ENCODE data around the gene ADGRA3.

The ADGRA3 gene, protein sequence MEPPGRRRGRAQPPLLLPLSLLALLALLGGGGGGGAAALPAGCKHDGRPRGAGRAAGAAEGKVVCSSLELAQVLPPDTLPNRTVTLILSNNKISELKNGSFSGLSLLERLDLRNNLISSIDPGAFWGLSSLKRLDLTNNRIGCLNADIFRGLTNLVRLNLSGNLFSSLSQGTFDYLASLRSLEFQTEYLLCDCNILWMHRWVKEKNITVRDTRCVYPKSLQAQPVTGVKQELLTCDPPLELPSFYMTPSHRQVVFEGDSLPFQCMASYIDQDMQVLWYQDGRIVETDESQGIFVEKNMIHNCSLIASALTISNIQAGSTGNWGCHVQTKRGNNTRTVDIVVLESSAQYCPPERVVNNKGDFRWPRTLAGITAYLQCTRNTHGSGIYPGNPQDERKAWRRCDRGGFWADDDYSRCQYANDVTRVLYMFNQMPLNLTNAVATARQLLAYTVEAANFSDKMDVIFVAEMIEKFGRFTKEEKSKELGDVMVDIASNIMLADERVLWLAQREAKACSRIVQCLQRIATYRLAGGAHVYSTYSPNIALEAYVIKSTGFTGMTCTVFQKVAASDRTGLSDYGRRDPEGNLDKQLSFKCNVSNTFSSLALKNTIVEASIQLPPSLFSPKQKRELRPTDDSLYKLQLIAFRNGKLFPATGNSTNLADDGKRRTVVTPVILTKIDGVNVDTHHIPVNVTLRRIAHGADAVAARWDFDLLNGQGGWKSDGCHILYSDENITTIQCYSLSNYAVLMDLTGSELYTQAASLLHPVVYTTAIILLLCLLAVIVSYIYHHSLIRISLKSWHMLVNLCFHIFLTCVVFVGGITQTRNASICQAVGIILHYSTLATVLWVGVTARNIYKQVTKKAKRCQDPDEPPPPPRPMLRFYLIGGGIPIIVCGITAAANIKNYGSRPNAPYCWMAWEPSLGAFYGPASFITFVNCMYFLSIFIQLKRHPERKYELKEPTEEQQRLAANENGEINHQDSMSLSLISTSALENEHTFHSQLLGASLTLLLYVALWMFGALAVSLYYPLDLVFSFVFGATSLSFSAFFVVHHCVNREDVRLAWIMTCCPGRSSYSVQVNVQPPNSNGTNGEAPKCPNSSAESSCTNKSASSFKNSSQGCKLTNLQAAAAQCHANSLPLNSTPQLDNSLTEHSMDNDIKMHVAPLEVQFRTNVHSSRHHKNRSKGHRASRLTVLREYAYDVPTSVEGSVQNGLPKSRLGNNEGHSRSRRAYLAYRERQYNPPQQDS (N-terminal part only)

DNA sequence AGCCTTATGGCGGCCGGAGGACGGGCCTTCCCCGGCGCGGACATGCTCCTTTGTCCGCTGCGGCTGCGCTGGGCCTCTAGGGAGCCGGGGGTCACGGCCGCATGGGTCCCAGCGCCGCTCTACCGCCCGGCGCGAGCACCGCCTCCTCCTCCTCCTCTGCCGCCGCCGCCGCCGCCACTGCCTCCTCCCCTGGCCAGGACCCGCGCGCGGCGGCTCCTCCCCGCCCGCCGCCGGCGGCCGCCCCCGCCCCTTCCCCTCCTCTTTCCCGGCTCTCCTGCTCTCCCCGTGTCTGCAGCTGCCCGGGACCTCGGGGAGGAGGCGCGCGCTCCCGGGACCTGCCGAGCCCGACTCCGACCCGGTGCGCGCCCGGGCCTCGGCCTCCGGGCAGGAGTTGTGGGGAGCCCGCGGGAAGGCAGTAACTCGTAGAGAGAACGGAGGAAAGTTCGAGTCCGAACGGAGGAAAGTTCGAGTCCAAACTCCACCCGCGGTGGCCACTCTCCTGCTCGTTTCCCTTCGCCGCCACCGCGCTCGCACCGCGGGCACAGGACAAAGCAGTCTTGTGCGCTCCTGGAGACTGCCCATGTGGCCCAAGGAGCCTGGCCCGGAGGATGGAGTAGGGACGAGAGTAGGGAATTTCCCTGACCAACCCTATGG lies at the start of gene ADGRA3:
TSS of gene ADGRA3 (minus strand) at position 179 of the 654 bp plus-strand sequence. CDS start 282 bp downstream, outside the sequence.
- H3K27ac ChIP-seq (ENCODE audit: low read length): peak within 1 kb of the TSS; percentile 68
- peaks cover 0 to 3% of the 10 kb centered on the region in 2 donors for H3K36me3 ChIP-seq (ENCODE audit: control insufficient read depth in 1 of 2, insufficient read depth in 2 of 2, low read length in 2 of 2)
- no peaks in the 10 kb centered on the region for H3K27me3 ChIP-seq (ENCODE audit: low read depth, low read length)
- H3K4me3 ChIP-seq (ENCODE audit: low read depth in 1 of 2, low read length in 2 of 2): peak within 1 kb of the TSS; percentile 88 to 91
- H3K9me3 ChIP-seq (ENCODE audit: control insufficient read depth in 1 of 2, low read length in 2 of 2): no peaks in the 10 kb centered on the region
- H3K4me1 ChIP-seq (ENCODE audit: control insufficient read depth in 1 of 2, insufficient read depth in 2 of 2, low read length in 2 of 2): peaks cover 0 to 15% of the 10 kb centered on the region in 2 donors

DNA sequence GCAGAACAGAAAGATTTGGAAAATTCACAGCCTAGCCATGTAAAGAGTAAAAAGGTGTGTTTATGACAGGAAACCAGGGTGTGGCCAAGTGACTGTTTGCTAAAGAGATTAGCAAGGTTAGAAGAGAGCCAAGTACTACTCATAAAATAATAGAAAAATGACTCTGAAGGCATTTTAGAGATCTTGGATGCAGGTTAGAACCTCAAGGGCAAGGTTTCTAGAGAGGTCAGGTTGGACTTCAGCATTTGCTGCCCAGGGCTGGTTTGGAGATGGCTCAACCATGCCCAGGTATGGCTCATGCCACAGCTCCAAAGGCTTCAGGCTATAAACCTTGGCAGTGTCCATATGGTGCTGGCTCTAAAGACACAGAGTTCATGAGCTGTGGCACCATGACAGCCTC lies 40.6 kb upstream of the ADGRA3 start:
- H3K4me1 ChIP-seq (ENCODE audit: control insufficient read depth in 1 of 2, insufficient read depth in 2 of 2, low read length in 2 of 2): no peaks in the 10 kb centered on the region
- no peak overlapping the region for H3K4me3 ChIP-seq (ENCODE audit: low read depth in 1 of 2, low read length in 2 of 2)
- H3K9me3 ChIP-seq (ENCODE audit: control insufficient read depth in 1 of 2, low read length in 2 of 2): no peaks in the 10 kb centered on the region
- H3K27me3 ChIP-seq (ENCODE audit: low read depth, low read length): no peaks in the 10 kb centered on the region
- H3K27ac ChIP-seq (ENCODE audit: low read length): no peak overlapping the region
- H3K36me3 ChIP-seq (ENCODE audit: control insufficient read depth in 1 of 2, insufficient read depth in 2 of 2, low read length in 2 of 2): no peaks in the 10 kb centered on the region

DNA sequence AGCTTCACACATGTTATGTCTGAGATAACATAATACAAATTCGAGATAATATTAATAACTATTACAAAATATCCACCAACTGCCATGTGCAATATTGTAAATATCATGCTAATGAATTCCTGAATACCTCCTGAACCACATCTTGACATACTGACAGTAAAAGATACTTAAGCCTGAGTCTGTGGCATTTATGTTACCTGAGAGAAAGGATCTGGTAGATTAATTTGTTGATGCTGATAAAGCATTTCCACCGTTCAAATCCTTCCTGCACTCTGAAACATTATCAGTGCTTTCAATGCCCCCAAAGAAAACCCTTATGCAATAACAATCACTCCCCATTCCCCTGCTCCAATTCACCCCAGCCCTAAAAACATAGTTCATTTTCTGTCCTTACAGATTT lies 38.8 kb upstream of the ADGRA3 start:
- Histone ChIP-seq H3K4me3 (ENCODE audit: low read depth in 1 of 2, low read length in 2 of 2) (no peak overlapping the region), H3K27ac (ENCODE audit: low read length) (no peak overlapping the region), H3K36me3 (ENCODE audit: control insufficient read depth in 1 of 2, insufficient read depth in 2 of 2, low read length in 2 of 2) (no peaks in the 10 kb centered on the region), H3K4me1 (ENCODE audit: control insufficient read depth in 1 of 2, insufficient read depth in 2 of 2, low read length in 2 of 2) (no peaks in the 10 kb centered on the region), H3K9me3 (ENCODE audit: control insufficient read depth in 1 of 2, low read length in 2 of 2) (no peaks in the 10 kb centered on the region), H3K27me3 (ENCODE audit: low read depth, low read length) (no peaks in the 10 kb centered on the region)

- Histone ChIP-seq H3K27ac (ENCODE audit: low read length) (no peak overlapping the region), H3K4me1 (ENCODE audit: control insufficient read depth in 1 of 2, insufficient read depth in 2 of 2, low read length in 2 of 2) (no peaks in the 10 kb centered on the region), H3K27me3 (ENCODE audit: low read depth, low read length) (no peaks in the 10 kb centered on the region), H3K9me3 (ENCODE audit: control insufficient read depth in 1 of 2, low read length in 2 of 2) (no peaks in the 10 kb centered on the region), H3K4me3 (ENCODE audit: low read depth in 1 of 2, low read length in 2 of 2) (no peak overlapping the region), H3K36me3 (ENCODE audit: control insufficient read depth in 1 of 2, insufficient read depth in 2 of 2, low read length in 2 of 2) (no peaks in the 10 kb centered on the region)
Measured at GRCh38 chr4:22553560-22553959, 37.7 kb upstream of the ADGRA3 start.

DNA sequence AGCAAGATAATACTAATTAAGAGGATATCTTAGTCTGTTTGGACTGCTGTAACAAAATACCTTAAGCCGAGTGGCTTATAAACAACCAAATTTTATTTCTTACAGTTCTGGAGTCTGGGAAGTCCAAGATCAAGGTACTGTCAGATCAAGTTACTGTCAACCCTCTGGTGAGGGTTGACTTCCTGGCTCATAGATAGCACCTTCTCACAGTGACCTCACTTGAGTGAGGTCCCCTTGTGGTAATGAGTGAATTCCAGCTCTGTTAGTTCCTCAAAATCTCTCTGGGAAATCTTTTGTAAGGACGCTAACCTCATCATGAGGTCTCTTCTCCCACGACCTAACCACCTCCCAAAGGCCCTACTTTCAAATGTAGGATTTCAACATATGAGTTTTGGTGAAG lies 36.9 kb upstream of the ADGRA3 start:
- Histone ChIP-seq H3K9me3 (ENCODE audit: control insufficient read depth in 1 of 2, low read length in 2 of 2) (no peaks in the 10 kb centered on the region), H3K27ac (ENCODE audit: low read length) (no peak overlapping the region), H3K27me3 (ENCODE audit: low read depth, low read length) (no peaks in the 10 kb centered on the region), H3K36me3 (ENCODE audit: control insufficient read depth in 1 of 2, insufficient read depth in 2 of 2, low read length in 2 of 2) (no peaks in the 10 kb centered on the region), H3K4me1 (ENCODE audit: control insufficient read depth in 1 of 2, insufficient read depth in 2 of 2, low read length in 2 of 2) (no peaks in the 10 kb centered on the region), H3K4me3 (ENCODE audit: low read depth in 1 of 2, low read length in 2 of 2) (no peak overlapping the region)

DNA sequence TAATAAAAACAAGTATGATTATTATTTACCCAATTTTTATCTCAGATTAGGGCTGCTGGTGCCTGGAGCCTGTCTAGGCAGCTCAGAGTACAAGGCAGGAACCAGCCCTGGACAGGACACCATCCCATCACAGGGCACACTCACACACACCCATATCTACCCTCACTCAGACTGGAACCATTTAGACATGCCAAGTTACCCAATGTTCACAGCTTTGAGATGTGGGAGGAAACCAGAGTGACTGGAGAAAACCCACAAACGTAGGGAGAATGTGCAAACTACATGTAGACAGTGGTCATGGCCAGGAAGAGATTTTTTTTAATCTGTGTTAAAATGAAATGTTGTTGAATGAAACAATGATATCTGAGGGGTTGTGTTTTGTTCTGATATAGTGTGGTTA lies 35.7 kb upstream of the ADGRA3 start:
- H3K27ac ChIP-seq (ENCODE audit: low read length): no peak overlapping the region
- no peaks in the 10 kb centered on the region for H3K9me3 ChIP-seq (ENCODE audit: control insufficient read depth in 1 of 2, low read length in 2 of 2)
- no peak overlapping the region for H3K4me3 ChIP-seq (ENCODE audit: low read depth in 1 of 2, low read length in 2 of 2)
- no peaks in the 10 kb centered on the region for H3K36me3 ChIP-seq (ENCODE audit: control insufficient read depth in 1 of 2, insufficient read depth in 2 of 2, low read length in 2 of 2)
- no peaks in the 10 kb centered on the region for H3K4me1 ChIP-seq (ENCODE audit: control insufficient read depth in 1 of 2, insufficient read depth in 2 of 2, low read length in 2 of 2)
- no peaks in the 10 kb centered on the region for H3K27me3 ChIP-seq (ENCODE audit: low read depth, low read length)

DNA sequence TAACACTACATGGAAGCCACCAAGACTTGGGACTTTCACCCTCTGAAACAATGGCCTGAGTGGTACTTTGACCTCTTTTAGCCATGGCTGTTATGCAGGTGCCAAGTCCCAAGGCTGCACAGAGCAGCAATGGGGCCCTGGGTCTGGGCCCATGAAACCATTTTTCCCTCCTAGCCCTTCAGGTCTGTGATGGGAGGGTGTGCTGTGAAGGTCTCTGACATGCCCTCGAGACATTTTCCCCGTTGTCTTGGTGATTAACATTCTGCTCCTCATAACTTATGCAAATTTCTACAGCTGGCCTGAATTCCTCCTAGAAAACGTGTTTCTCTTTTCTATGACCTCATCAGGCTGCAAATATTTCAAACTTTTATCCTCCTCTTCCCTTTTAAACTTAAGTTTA lies 30.4 kb upstream of the ADGRA3 start:
- no peaks in the 10 kb centered on the region for H3K36me3 ChIP-seq (ENCODE audit: control insufficient read depth in 1 of 2, insufficient read depth in 2 of 2, low read length in 2 of 2)

DNA sequence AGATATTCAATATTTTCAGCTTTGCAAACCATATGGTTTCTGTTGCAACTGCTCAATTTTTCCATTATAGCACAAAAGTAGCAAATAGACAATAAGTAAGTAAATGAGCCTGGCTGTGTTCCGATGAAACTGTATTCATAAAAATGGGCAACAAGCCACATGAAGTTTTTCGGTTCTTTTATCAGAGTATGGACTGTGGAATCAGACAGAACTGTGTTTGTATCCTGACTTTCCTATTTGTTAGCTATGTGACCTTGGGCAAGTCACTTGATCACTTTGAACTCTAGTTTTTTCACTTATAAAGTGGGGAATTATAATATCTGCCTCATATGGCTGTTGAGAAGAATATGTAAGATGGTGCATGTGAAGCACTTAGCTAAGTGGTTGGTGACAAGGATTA lies 23.4 kb upstream of the ADGRA3 start:
- Histone ChIP-seq H3K36me3 (ENCODE audit: control insufficient read depth in 1 of 2, insufficient read depth in 2 of 2, low read length in 2 of 2) (no peaks in the 10 kb centered on the region), H3K4me3 (ENCODE audit: low read depth in 1 of 2, low read length in 2 of 2) (no peak overlapping the region), H3K9me3 (ENCODE audit: control insufficient read depth in 1 of 2, low read length in 2 of 2) (peaks cover 5 to 8% of the 10 kb centered on the region in 2 donors), H3K4me1 (ENCODE audit: control insufficient read depth in 1 of 2, insufficient read depth in 2 of 2, low read length in 2 of 2) (no peaks in the 10 kb centered on the region), H3K27me3 (ENCODE audit: low read depth, low read length) (no peaks in the 10 kb centered on the region), H3K27ac (ENCODE audit: low read length) (no peak overlapping the region)

More for the DNA sequence above, 30.4 kb upstream of the ADGRA3 start:
- no peaks in the 10 kb centered on the region for H3K27me3 ChIP-seq (ENCODE audit: low read depth, low read length)
- peaks cover 0 to 2% of the 10 kb centered on the region in 2 donors for H3K9me3 ChIP-seq (ENCODE audit: control insufficient read depth in 1 of 2, low read length in 2 of 2)
- no peaks in the 10 kb centered on the region for H3K4me1 ChIP-seq (ENCODE audit: control insufficient read depth in 1 of 2, insufficient read depth in 2 of 2, low read length in 2 of 2)
- H3K27ac ChIP-seq (ENCODE audit: low read length): no peak overlapping the region
- no peak overlapping the region for H3K4me3 ChIP-seq (ENCODE audit: low read depth in 1 of 2, low read length in 2 of 2)

DNA sequence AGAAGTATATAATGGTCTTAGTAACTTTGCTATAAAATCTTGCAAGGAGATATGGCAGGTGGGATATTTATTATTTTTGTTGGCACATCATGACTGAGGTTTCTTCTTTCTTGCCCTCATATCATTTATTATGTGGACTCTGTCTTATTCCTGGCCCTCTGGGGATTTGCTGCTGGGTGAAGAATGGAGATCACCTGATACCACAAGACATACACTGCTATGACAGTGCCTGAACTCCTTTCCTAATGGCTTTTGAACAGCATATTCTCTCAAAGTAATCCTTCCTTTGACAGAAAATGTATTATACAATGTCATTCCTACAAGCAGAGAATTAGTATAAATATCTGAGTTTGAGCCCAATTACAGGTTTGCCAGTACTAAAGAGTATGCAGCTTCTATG lies 22.0 kb upstream of the ADGRA3 start:
- H3K4me3 ChIP-seq (ENCODE audit: low read depth in 1 of 2, low read length in 2 of 2): no peak overlapping the region
- no peaks in the 10 kb centered on the region for H3K4me1 ChIP-seq (ENCODE audit: control insufficient read depth in 1 of 2, insufficient read depth in 2 of 2, low read length in 2 of 2)
- H3K27ac ChIP-seq (ENCODE audit: low read length): no peak overlapping the region
- H3K27me3 ChIP-seq (ENCODE audit: low read depth, low read length): no peaks in the 10 kb centered on the region
- H3K36me3 ChIP-seq (ENCODE audit: control insufficient read depth in 1 of 2, insufficient read depth in 2 of 2, low read length in 2 of 2): no peaks in the 10 kb centered on the region
- peaks cover 7 to 11% of the 10 kb centered on the region in 2 donors for H3K9me3 ChIP-seq (ENCODE audit: control insufficient read depth in 1 of 2, low read length in 2 of 2)

DNA sequence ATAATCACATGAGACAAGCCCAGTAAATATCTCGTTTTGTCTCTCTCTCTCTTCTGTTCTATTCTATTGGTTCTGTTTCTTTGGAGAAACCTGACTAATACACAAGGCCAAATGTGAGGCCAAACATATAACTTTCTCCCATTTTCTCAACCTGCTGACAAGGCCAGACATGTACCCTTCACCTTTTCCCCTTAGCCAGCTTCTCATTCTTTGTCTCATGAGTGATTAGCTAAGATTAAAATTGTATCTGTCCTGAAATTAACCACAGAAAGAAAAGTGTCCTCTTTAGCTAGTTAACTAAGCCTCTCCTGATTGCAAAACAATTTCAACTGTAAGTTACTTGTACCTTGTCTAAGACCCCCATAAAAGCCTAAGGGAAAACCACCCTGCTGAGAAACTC lies 18.5 kb upstream of the ADGRA3 start:
- H3K27me3 ChIP-seq (ENCODE audit: low read depth, low read length): no peaks in the 10 kb centered on the region
- no peak overlapping the region for H3K4me3 ChIP-seq (ENCODE audit: low read depth in 1 of 2, low read length in 2 of 2)
- peaks cover 7 to 11% of the 10 kb centered on the region in 2 donors for H3K9me3 ChIP-seq (ENCODE audit: control insufficient read depth in 1 of 2, low read length in 2 of 2)
- H3K4me1 ChIP-seq (ENCODE audit: control insufficient read depth in 1 of 2, insufficient read depth in 2 of 2, low read length in 2 of 2): no peaks in the 10 kb centered on the region
- H3K36me3 ChIP-seq (ENCODE audit: control insufficient read depth in 1 of 2, insufficient read depth in 2 of 2, low read length in 2 of 2): no peaks in the 10 kb centered on the region
- H3K27ac ChIP-seq (ENCODE audit: low read length): no peak overlapping the region

All from muscle layer of duodenum (tissue), 2 donors.